ENCODE measurements around the gene VGLL4.

- TF ChIP-seq, protein P1, sequence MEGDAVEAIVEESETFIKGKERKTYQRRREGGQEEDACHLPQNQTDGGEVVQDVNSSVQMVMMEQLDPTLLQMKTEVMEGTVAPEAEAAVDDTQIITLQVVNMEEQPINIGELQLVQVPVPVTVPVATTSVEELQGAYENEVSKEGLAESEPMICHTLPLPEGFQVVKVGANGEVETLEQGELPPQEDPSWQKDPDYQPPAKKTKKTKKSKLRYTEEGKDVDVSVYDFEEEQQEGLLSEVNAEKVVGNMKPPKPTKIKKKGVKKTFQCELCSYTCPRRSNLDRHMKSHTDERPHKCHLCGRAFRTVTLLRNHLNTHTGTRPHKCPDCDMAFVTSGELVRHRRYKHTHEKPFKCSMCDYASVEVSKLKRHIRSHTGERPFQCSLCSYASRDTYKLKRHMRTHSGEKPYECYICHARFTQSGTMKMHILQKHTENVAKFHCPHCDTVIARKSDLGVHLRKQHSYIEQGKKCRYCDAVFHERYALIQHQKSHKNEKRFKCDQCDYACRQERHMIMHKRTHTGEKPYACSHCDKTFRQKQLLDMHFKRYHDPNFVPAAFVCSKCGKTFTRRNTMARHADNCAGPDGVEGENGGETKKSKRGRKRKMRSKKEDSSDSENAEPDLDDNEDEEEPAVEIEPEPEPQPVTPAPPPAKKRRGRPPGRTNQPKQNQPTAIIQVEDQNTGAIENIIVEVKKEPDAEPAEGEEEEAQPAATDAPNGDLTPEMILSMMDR (IDR thresholded peaks at IDR 0.05), result no peak
- TF ChIP-seq POLR2A (IDR thresholded peaks at IDR 0.05), result no peak
These were observed 32.3 kb downstream of the VGLL4 start for GRCh38 chr3:11611341-11611799.

Data from lower leg skin (tissue), 3 donors.